K562 (cell line): Measurements from ENCODE around the gene GPHA2. TPM values are rescaled to one million over a fixed set of nuclear protein-coding genes. Genes with fewer than 3 reads are reported as not detected.

Experiments used
- CTBP1 ChIP-seq: fragments of 450-650 bp; IDR thresholded peaks from 2 replicates; pipeline ENCODE4 v1.6.1; 2016; ENCODE audit warnings: borderline replicate concordance
- GTF2A2 ChIP-seq: IDR thresholded peaks from 2 replicates; pipeline ENCODE4 v1.6.1; 2016; ENCODE audit warnings: mild to moderate bottlenecking, missing genetic modification characterization, missing compliant biosample characterization
- KDM1A ChIP-seq, 2 experiments: fragments of 450-650 bp; IDR thresholded peaks; 2 replicates each; pipeline ENCODE4 v1.6.1; 2016; ENCODE audit warnings: mild to moderate bottlenecking in 2 of 2
- KLF6 ChIP-seq: fragments of 250-450 bp; sonication (Bioruptor Pico); IDR thresholded peaks from 2 replicates; pipeline ENCODE4 v1.4.0; 2020; ENCODE audit warnings: mild to moderate bottlenecking, moderate library complexity, borderline replicate concordance
- MAFF ChIP-seq: IDR thresholded peaks from 2 replicates; pipeline ENCODE4 v1.6.1; 2012; ENCODE audit warnings: low read length, improper control_type of control experiment
- MAZ ChIP-seq, 2 experiments: fragments of 450-650 bp in 1 of 2; sonication (generic) in 1 of 2; formaldehyde crosslinking; IDR thresholded peaks in 1 of 2; conservative IDR thresholded peaks in 1 of 2; 2 replicates each; pipeline versions ENCODE4 v1.4.0 to v1.5.0; 2020; ENCODE audit warnings: mild to moderate bottlenecking in 1 of 2, missing genetic modification reagents in 1 of 2
- NBN ChIP-seq: fragments of 450-650 bp; IDR thresholded peaks from 2 replicates; pipeline ENCODE4 v1.6.1; 2016; ENCODE audit warnings: low read depth, mild to moderate bottlenecking
- PTTG1 ChIP-seq: fragments of 450-650 bp; IDR thresholded peaks from 2 replicates; pipeline ENCODE4 v1.6.1; 2016; ENCODE audit warnings: low read depth, mild to moderate bottlenecking, missing genetic modification characterization, missing compliant biosample characterization
- SREBF1 ChIP-seq: fragments of 150-350 bp; IDR thresholded peaks from 2 replicates; pipeline ENCODE4 v1.6.1; 2014; ENCODE audit warnings: antibody characterized with exemption, low read depth, low read length, borderline replicate concordance
- XRCC3 ChIP-seq: fragments of 450-650 bp; IDR thresholded peaks from 2 replicates; pipeline ENCODE4 v1.6.1; 2017; ENCODE audit warnings: mild to moderate bottlenecking, moderate library complexity
- ZBTB17 ChIP-seq: fragments of 450-650 bp; formaldehyde crosslinking; IDR thresholded peaks from 2 replicates; pipeline ENCODE4 v1.4.0; 2020; ENCODE audit warnings: mild to moderate bottlenecking
- ZFP36 ChIP-seq: fragments of 150-350 bp; IDR thresholded peaks from 2 replicates; pipeline ENCODE4 v1.6.1; 2018; ENCODE audit warnings: low read length, low read depth; ENCODE audit not compliant: partially characterized antibody
- ZNF143 ChIP-seq: sonication (generic); formaldehyde crosslinking; IDR thresholded peaks from 2 replicates; pipeline ENCODE4 v1.9.0; 2022; ENCODE audit warnings: mild to moderate bottlenecking, missing genetic modification reagents
- ZNF41 ChIP-seq: fragments of 250-450 bp; sonication (Bioruptor Pico); conservative IDR thresholded peaks from 2 replicates; pipeline ENCODE4 v1.4.0; 2020; ENCODE audit warnings: mild to moderate bottlenecking
- ZNF644 ChIP-seq: fragments of 200-800 bp; sonication (Bioruptor generic); IDR thresholded peaks from 2 replicates; pipeline ENCODE4 v1.6.1; 2016; ENCODE audit warnings: low read depth, missing genetic modification characterization, missing compliant biosample characterization
- ZNF77 ChIP-seq: fragments of 250-450 bp; sonication (Bioruptor Pico); IDR thresholded peaks from 2 replicates; pipeline ENCODE4 v1.5.0; 2020
- polyA plus RNA-seq, 8 experiments: library from polyadenylated mRNA; depleted of rRNA in 4 of 8; stranded (reverse) in 5 of 8; unstranded in 3 of 8; fragments of >200 nt; fragmentation: Nextera tagmentation in 2 of 8; fragmentation: Illumina TruSeq in 1 of 8; extraction: Ambion mirVana in 2 of 8; extraction: Trizol in 1 of 8; gene quantifications; 2 replicates each; pipeline versions ENCODE4 v1.2.1 to v1.2.3, GENCODE V29; 2011 to 2014; ENCODE audit warnings: inconsistent platforms in 1 of 8, missing spikeins in 1 of 8
- total RNA-seq, 7 experiments: library from RNA; depleted of rRNA in 6 of 7; stranded (reverse); fragments of >200 nt in 6 of 7; fragmentation: Illumina TruSeq in 2 of 7; extraction: Trizol in 2 of 7; gene quantifications; 2 replicates each; pipeline versions ENCODE4 v1.2.1 to v1.2.3, GENCODE V29; 2011 to 2021; ENCODE audit warnings: low replicate concordance in 1 of 7
- TF ChIP-seq, protein P1 (sequence below): fragments of 450-650 bp; IDR thresholded peaks from 2 replicates; pipeline ENCODE4 v1.7.0; 2016; ENCODE audit warnings: borderline replicate concordance
- TF ChIP-seq, protein P2 (sequence below): conservative IDR thresholded peaks from 2 replicates; pipeline ENCODE4 v1.6.1; 2011; ENCODE audit warnings: low read depth, mild to moderate bottlenecking, low read length; ENCODE audit not compliant: control insufficient read depth
- TF ChIP-seq, protein P3 (sequence below): sonication (generic); formaldehyde crosslinking; IDR thresholded peaks from 2 replicates; pipeline ENCODE4 v1.8.0; 2022; ENCODE audit warnings: mild to moderate bottlenecking, missing genetic modification reagents
- TF ChIP-seq, protein P4 (sequence below): sonication (generic); formaldehyde crosslinking; IDR thresholded peaks from 2 replicates; pipeline ENCODE4 v1.8.0; 2022; ENCODE audit warnings: missing genetic modification reagents, mild to moderate bottlenecking, moderate library complexity, borderline replicate concordance
- TF ChIP-seq, protein P5 (sequence below): fragments of 250-450 bp; sonication (Bioruptor Pico); IDR thresholded peaks from 2 replicates; pipeline ENCODE4 v1.5.0; 2021

Gene GPHA2
- total and polyA plus RNA-seq, 9 of the 15 experiments (the other 6 are each of a cell fraction or from before 2014, with no cell fraction given), result 0.17 to 0.22 TPM; not detected in 7

DNA sequence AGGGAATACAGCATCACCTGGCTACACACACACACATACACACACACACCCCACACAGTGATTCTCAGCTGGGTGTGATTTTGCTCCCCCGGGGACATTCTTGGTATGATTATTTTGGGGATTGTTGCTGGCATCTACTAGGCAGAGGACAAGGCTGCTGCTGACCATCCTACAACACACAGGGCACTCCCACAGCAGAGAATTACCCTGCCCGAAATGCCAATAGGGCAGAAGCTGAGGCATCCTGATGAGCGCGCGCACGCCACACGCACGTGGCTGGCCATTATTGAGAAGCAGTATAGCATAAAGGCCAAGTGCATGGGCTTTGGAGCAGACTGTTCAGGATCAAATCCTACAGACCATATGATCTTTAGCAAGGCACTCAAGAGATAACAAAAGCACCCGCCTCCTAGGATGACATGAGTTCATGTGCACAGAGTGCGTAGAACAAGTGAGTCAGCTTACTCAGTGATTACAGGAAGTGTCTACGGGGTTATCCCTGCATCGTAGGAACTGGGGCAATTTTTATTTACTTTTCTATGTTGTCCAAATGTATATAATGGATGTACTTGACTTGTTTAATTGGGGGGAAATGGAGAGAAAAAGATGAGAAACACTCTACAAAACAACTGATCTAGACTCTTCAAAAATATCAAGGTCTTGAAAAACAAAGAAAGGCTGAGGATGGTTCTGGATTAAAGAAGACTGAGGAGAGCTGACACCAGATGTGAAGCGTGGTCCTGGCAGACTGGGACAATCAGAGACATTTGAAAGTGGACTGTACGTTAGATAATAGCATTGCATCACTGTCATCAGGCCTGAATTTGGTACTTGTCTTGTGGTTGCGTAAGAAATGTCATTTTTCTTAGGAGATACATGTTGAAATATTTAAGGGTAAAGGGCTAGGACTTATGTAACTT is 50.1 kb downstream of the GPHA2 start (continued):
- TF ChIP-seq, protein P1, sequence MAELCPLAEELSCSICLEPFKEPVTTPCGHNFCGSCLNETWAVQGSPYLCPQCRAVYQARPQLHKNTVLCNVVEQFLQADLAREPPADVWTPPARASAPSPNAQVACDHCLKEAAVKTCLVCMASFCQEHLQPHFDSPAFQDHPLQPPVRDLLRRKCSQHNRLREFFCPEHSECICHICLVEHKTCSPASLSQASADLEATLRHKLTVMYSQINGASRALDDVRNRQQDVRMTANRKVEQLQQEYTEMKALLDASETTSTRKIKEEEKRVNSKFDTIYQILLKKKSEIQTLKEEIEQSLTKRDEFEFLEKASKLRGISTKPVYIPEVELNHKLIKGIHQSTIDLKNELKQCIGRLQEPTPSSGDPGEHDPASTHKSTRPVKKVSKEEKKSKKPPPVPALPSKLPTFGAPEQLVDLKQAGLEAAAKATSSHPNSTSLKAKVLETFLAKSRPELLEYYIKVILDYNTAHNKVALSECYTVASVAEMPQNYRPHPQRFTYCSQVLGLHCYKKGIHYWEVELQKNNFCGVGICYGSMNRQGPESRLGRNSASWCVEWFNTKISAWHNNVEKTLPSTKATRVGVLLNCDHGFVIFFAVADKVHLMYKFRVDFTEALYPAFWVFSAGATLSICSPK, result no peak
- peak; percentile 93 to 94 for TF ChIP-seq KDM1A (IDR thresholded peaks at IDR 0.05)
- TF ChIP-seq, protein P2, sequence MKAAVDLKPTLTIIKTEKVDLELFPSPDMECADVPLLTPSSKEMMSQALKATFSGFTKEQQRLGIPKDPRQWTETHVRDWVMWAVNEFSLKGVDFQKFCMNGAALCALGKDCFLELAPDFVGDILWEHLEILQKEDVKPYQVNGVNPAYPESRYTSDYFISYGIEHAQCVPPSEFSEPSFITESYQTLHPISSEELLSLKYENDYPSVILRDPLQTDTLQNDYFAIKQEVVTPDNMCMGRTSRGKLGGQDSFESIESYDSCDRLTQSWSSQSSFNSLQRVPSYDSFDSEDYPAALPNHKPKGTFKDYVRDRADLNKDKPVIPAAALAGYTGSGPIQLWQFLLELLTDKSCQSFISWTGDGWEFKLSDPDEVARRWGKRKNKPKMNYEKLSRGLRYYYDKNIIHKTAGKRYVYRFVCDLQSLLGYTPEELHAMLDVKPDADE, result no peak
- no peak for TF ChIP-seq ZNF77 (CRISPR knock-in tag)
- TF ChIP-seq, protein P3, sequence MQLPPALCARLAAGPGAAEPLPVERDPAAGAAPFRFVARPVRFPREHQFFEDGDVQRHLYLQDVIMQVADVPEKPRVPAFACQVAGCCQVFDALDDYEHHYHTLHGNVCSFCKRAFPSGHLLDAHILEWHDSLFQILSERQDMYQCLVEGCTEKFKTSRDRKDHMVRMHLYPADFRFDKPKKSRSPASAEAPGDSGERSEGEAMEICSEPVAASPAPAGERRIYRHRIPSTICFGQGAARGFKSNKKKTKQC, result no peak
- TF ChIP-seq ZNF644 (tag), result peak; percentile 56; the same call in 1 of the 2 replicates
- TF ChIP-seq, protein P4, sequence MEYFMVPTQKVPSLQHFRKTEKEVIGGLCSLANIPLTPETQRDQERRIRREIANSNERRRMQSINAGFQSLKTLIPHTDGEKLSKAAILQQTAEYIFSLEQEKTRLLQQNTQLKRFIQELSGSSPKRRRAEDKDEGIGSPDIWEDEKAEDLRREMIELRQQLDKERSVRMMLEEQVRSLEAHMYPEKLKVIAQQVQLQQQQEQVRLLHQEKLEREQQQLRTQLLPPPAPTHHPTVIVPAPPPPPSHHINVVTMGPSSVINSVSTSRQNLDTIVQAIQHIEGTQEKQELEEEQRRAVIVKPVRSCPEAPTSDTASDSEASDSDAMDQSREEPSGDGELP, result peak; percentile 93
- TF ChIP-seq ZNF41 (CRISPR knock-in tag), result 0 out of 2 replicates have a peak, but pooled peaks have one; percentile 17
- no peak for TF ChIP-seq ZFP36
- TF ChIP-seq, protein P5, sequence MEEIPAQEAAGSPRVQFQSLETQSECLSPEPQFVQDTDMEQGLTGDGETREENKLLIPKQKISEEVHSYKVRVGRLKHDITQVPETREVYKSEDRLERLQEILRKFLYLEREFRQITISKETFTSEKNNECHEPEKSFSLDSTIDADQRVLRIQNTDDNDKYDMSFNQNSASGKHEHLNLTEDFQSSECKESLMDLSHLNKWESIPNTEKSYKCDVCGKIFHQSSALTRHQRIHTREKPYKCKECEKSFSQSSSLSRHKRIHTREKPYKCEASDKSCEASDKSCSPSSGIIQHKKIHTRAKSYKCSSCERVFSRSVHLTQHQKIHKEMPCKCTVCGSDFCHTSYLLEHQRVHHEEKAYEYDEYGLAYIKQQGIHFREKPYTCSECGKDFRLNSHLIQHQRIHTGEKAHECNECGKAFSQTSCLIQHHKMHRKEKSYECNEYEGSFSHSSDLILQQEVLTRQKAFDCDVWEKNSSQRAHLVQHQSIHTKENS, result no peak
- TF ChIP-seq KLF6 (CRISPR knock-in tag), result no peak
- no peak for TF ChIP-seq PTTG1
- no peak for TF ChIP-seq SREBF1
- TF ChIP-seq ZNF143 (CRISPR knock-in tag), result no peak
- TF ChIP-seq MAFF, result peak; percentile 65; the same call in 1 of the 2 replicates
- peak; percentile 79; the same call in 1 of the 2 replicates for TF ChIP-seq CTBP1
- no peak for TF ChIP-seq XRCC3
- TF ChIP-seq NBN, result no peak; the same call in 1 of the 2 replicates
- TF ChIP-seq ZBTB17 (CRISPR knock-in tag), result no peak
- TF ChIP-seq GTF2A2 (tag), result no peak
- TF ChIP-seq MAZ (CRISPR knock-in tag; conservative IDR thresholded peaks at IDR 0.05 in 1 of 2, IDR thresholded peaks at IDR 0.05 in 1 of 2), result no peak; a peak in 1 of 4 replicates
